Mesothelial cell of epicardium (in vitro differentiated cells): ENCODE data around the gene RASGEF1C. TPM values are rescaled to one million over a fixed set of nuclear protein-coding genes. Genes with fewer than 3 reads are reported as not detected.

ENCODE experiments used
- DNase-seq, 2 experiments: peaks; one replicate each; pipeline ENCODE4 v3.0.0; 2021; ENCODE audit warnings: low spot score in 2 of 2; ENCODE audit not compliant: unreplicated experiment in 2 of 2
- H3K27ac Mint-ChIP-seq: 2 replicates; pipeline ENCODE4 v1.8.0; 2021; ENCODE audit warnings: mixed read lengths
- H3K27me3 Mint-ChIP-seq: 2 replicates; pipeline ENCODE4 v1.8.0; 2021; ENCODE audit warnings: low read depth, mixed read lengths
- H3K36me3 Mint-ChIP-seq: 2 replicates; pipeline ENCODE4 v1.8.0; 2021; ENCODE audit warnings: mixed read lengths
- H3K4me1 Mint-ChIP-seq: 2 replicates; pipeline ENCODE4 v1.8.0; 2021; ENCODE audit warnings: mixed read lengths
- H3K4me3 Mint-ChIP-seq: 2 replicates; pipeline ENCODE4 v1.8.0; 2021; ENCODE audit warnings: mild to moderate bottlenecking, moderate library complexity, mixed read lengths
- H3K9me3 Mint-ChIP-seq: 2 replicates; pipeline ENCODE4 v1.8.0; 2021; ENCODE audit warnings: mixed read lengths
- total RNA-seq: library from RNA; stranded (reverse); gene quantifications from 3 replicates; pipeline ENCODE4 v1.2.1, GENCODE V29; 2021
- TF ChIP-seq, protein P1 (sequence below): fragments of 200-600 bp; sonication (generic); IDR thresholded peaks from one replicate; pipeline ENCODE4 v1.5.0; 2021; ENCODE audit warnings: antibody characterized with exemption; ENCODE audit not compliant: unreplicated experiment

RASGEF1C gene
- total RNA-seq, 1 donor from 2014 or later: 0.42 TPM

DNA sequence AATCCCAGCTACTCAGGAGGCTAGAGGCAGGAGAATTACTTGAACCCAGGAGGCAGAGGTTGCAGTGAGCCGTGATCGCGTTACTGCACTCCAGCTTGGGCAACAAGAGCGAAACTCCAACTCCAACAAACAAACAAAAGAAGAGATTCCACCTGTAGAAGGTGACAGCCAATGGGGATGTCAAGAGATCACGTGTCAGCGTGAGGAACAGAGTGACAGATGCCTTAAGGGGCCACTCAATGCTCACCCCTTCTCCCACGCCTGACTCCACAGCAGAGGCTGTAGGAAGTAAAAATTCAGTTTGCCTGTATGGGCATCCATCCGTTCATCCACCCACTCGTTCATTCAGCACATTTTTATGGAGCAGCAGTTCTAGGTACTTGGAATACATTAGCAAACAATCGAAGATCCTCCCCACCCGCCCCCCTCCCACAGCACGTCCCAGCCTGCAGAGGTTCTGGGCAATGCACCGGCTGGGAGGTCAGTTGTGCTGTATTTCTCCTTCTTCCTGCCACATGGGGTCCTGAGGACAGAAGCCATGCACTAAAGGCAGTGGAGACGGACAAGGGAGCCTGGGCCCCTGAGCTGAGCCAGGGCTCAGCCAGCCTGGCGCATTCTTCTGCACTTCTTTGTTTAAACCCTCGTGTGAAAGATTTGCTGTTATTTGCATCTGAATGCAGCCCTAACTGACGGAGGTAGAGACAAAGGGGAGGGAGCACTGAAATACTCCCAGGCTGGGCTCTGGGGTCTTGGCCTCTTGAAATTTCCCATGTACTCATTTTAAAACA, 126.2 kb downstream of the RASGEF1C start:
- H3K36me3 Mint-ChIP-seq: no peaks in the 10 kb centered on the region
- no peak for DNase-seq
- TF ChIP-seq, protein P1, sequence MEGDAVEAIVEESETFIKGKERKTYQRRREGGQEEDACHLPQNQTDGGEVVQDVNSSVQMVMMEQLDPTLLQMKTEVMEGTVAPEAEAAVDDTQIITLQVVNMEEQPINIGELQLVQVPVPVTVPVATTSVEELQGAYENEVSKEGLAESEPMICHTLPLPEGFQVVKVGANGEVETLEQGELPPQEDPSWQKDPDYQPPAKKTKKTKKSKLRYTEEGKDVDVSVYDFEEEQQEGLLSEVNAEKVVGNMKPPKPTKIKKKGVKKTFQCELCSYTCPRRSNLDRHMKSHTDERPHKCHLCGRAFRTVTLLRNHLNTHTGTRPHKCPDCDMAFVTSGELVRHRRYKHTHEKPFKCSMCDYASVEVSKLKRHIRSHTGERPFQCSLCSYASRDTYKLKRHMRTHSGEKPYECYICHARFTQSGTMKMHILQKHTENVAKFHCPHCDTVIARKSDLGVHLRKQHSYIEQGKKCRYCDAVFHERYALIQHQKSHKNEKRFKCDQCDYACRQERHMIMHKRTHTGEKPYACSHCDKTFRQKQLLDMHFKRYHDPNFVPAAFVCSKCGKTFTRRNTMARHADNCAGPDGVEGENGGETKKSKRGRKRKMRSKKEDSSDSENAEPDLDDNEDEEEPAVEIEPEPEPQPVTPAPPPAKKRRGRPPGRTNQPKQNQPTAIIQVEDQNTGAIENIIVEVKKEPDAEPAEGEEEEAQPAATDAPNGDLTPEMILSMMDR: no peak
- peaks cover 3% of the 10 kb centered on the region for H3K27me3 Mint-ChIP-seq
- H3K4me3 Mint-ChIP-seq: no peak overlapping the region
- H3K4me1 Mint-ChIP-seq: peaks cover 14% of the 10 kb centered on the region
- no peak overlapping the region for H3K27ac Mint-ChIP-seq
- no peaks in the 10 kb centered on the region for H3K9me3 Mint-ChIP-seq

DNA sequence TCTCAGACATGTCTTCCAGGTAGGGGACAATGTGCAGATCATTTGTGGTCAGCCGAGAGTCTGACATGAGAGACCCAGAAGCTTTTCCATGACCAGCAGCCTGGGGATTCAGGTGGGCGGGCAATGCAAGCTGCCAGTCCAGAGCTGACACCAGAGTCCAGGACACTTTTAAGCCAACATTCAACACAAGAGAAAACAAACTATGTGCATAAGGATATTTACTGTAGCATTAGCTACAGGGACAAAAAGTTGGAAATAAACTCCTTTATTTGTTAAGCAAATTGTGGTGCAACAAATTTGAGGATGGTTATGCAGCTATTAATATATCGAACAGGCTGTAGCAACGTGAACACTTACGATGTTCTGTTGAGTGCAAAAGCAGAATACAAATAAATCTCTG, 127.5 kb downstream of the RASGEF1C start:
- Mint-ChIP-seq H3K9me3 (no peaks in the 10 kb centered on the region), H3K4me3 (no peak overlapping the region), H3K27ac (no peak overlapping the region), H3K27me3 (peaks cover 3% of the 10 kb centered on the region), H3K4me1 (peaks cover 14% of the 10 kb centered on the region), H3K36me3 (no peaks in the 10 kb centered on the region)
- no peak for DNase-seq
- TF ChIP-seq, protein P1: no peak

DNA sequence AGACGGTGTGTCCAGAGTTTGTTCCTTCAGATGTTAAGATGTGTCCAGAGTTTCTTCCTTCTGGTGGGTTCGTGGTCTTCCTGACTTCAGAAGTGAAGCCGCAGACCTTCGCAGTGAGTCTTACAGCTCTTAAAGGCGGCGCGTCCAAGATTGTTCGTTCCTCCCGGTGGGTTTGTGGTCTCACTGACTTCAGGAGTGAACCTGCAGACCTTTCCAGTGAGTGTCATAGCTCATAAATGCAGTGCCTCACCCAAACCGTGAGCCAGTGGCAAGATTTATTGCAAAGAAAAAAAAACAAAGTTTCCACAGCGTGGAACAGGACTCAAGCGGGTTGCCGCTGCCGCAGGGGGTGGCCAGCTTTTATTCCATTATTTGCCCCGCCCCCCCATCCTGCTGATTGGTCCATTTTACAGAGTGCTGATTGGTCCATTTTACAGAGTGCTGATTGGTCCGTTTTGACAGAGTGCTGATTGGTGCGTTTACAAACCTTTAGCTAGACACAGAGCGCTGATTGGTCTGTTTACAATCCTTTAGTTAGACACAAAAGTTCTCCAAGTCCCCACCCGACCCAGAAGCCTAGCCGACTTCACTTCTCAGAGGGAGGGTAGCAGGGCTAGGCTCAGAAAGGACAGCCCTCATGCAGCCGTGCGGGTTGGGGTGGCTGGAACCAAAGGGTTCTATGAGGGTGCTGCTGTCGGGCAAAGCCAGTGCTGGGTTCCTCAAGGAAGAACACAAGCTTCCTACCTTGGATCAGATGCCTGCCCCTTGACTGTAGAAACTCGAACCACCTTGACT, 128.3 kb downstream of the RASGEF1C start:
- H3K4me3 Mint-ChIP-seq: no peak overlapping the region
- DNase-seq: no peak
- H3K4me1 Mint-ChIP-seq: peaks cover 10% of the 10 kb centered on the region
- H3K36me3 Mint-ChIP-seq: no peaks in the 10 kb centered on the region
- peaks cover 3% of the 10 kb centered on the region for H3K27me3 Mint-ChIP-seq
- TF ChIP-seq, protein P1: no peak
- H3K27ac Mint-ChIP-seq: no peak overlapping the region
- no peaks in the 10 kb centered on the region for H3K9me3 Mint-ChIP-seq

DNA sequence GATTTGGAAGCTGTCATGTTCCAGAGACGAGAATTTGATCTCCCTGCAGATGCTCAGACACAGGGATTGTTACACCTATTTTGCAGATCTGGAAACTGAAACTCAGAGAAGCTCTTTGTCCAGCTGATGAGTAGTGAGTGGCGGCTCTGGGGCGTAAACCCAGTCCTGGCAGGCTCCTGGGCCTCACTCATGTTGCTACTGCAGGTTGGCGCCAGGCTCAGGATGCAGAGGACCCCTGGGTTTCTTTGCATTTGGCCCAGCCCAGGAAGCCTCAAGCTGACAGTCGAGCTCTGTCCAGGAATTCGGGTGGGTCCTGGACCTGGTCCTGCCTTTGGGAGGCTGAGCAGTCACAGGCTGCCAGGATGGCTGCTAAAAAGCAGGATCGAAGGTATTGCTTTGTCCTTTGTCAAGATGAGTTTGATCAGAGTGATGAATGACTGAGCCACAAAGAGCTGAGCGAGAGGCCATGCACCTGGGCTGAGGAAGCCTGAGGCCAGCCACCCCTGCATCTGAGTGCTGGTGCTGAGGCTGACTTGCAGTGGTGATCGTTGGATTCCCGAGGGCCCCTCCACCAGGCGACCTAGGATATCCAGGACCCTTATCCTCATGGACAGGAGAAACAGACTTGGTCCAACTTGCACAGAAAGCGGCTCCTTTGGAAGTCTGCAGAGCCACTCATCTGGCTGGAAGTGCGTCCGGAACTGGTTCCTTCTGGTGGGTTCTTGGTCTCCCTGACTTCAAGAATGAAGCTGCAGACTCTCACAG, 129.1 kb downstream of the RASGEF1C start:
- Mint-ChIP-seq H3K27me3 (peaks cover 5% of the 10 kb centered on the region), H3K36me3 (no peaks in the 10 kb centered on the region), H3K4me3 (no peak overlapping the region), H3K4me1 (peaks cover 4% of the 10 kb centered on the region), H3K27ac (no peak overlapping the region), H3K9me3 (no peaks in the 10 kb centered on the region)
- DNase-seq: no peak
- TF ChIP-seq, protein P1: no peak

DNA sequence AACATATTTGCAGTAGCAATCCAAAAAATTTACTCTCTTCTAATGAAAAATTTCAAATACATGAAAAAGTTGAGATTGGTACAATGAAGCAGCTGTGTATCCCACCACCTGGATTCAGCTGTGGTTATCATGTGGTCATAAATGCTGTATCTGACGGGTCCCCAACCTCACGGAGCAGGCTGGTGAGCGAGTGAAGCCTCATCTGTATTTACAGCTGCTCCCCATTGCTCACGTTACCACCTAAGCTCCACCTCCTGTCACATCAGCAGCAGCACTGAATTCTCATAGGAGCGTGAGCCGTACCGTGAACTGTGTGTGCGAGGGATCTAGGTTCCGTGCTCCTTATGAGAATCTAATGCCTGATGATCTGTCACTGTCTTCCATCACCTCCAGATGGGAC, 130.7 kb downstream of the RASGEF1C start:
- H3K4me3 Mint-ChIP-seq: no peak overlapping the region
- TF ChIP-seq, protein P1: no peak
- no peaks in the 10 kb centered on the region for H3K9me3 Mint-ChIP-seq

More for the DNA sequence above, 130.7 kb downstream of the RASGEF1C start:
- no peak for DNase-seq
- Mint-ChIP-seq H3K27me3 (peaks cover 7% of the 10 kb centered on the region), H3K36me3 (no peaks in the 10 kb centered on the region), H3K27ac (no peak overlapping the region), H3K4me1 (no peaks in the 10 kb centered on the region)
